Measurements from ENCODE around the gene AGO4. TPM values are rescaled to one million over a fixed set of nuclear protein-coding genes. Genes with fewer than 3 reads are reported as not detected.

AGO4 gene
- total and polyA plus RNA-seq, 2 of the 4 experiments (the other 2 are of a cell fraction), result 8.2 to 9.2 TPM

- H2BK5ac ChIP-seq (ENCODE audit: low read depth, low read length, poor library complexity, severe bottlenecking), result no peak overlapping the region
- ChIA-PET CTCF (no interaction called here), POLR2A (ENCODE audit: unreplicated experiment) (no interaction called here)
- H3K9ac ChIP-seq (ENCODE audit: low read depth, low read length), result no peak overlapping the region
- H3K4me1 ChIP-seq (ENCODE audit: control insufficient read depth, insufficient read depth, low read length), result no peaks in the 10 kb centered on the region
- H3K4me3 ChIP-seq (ENCODE audit: insufficient read depth, low read depth, low read length), result no peak overlapping the region
- WGBS, 2 experiments (ENCODE audit: extremely low coverage in 2 of 2, insufficient read length in 1 of 2), result 100% methylated on average over 1 of the region's 2 CpGs; no CpG with 5 or more reads in 1 of the 2 experiments
- no peak overlapping the region for H4K5ac ChIP-seq (ENCODE audit: low read depth, low read length)
- H4K91ac ChIP-seq (ENCODE audit: insufficient read depth, low read depth, low read length), result no peak overlapping the region
- in situ Hi-C loops (cut with MboI; ENCODE audit: low sequenced_read_pairs), result no loop called here
- H4K20me1 ChIP-seq (ENCODE audit: insufficient read depth, low read length), result no peaks in the 10 kb centered on the region
- H2BK120ac ChIP-seq (ENCODE audit: low read depth, low read length), result no peak overlapping the region
- no peak overlapping the region for H2AFZ ChIP-seq (replicated peaks; ENCODE audit: low read length, poor library complexity)
- no peaks in the 10 kb centered on the region for H3K9me3 ChIP-seq (ENCODE audit: control insufficient read depth, insufficient read depth, low read length)
- no peak overlapping the region for H3K27ac ChIP-seq (ENCODE audit: insufficient read depth, low read length)
- ATAC-seq (ENCODE audit: low read depth), result no peak
- H3K14ac ChIP-seq (replicated peaks; ENCODE audit: low read depth, low read length), result no peak overlapping the region
- no peaks in the 10 kb centered on the region for H3K9me1 ChIP-seq (ENCODE audit: insufficient read depth, low read length)
- BruUV-seq (replicated peaks), result no TSS peak
- H2AK9ac ChIP-seq (replicated peaks; ENCODE audit: low read depth, low read length, poor library complexity), result no peak overlapping the region
- no peak overlapping the region for H3K4ac ChIP-seq (ENCODE audit: low read depth, low read length)
- intact Hi-C loops (cut with micrococcal nuclease), result no loop called here
- no peak overlapping the region for H2BK20ac ChIP-seq (ENCODE audit: low read depth, low read length)
- no peak overlapping the region for H2BK15ac ChIP-seq (ENCODE audit: low read depth, low read length)
- H2AK5ac ChIP-seq (ENCODE audit: low read depth, low read length), result no peak overlapping the region
- TF ChIP-seq BHLHE40 (IDR thresholded peaks at IDR 0.05; ENCODE audit: low read depth, low read length) (no peak), CEBPB (IDR thresholded peaks at IDR 0.05; ENCODE audit: low read depth, low read length) (no peak), MXI1 (IDR thresholded peaks at IDR 0.05; ENCODE audit: borderline replicate concordance, low read depth, low read length) (no peak), MAFK (IDR thresholded peaks at IDR 0.05; ENCODE audit: low read depth, low read length) (no peak), POLR2A (IDR thresholded peaks at IDR 0.05; ENCODE audit: low read depth, low read length) (no peak), USF2 (IDR thresholded peaks at IDR 0.05; ENCODE audit: low read depth, low read length) (no peak), CHD1 (IDR thresholded peaks at IDR 0.05; ENCODE audit: low read depth, low read length) (no peak), RFX5 (IDR thresholded peaks at IDR 0.05; ENCODE audit: low read depth, low read length) (no peak)
- no peak overlapping the region for H3K56ac ChIP-seq (ENCODE audit: extremely low read depth, insufficient read depth, low read length)
- H4K8ac ChIP-seq (ENCODE audit: low read depth in 2 of 2, low read length in 2 of 2), result no peak overlapping the region
- no peak overlapping the region for H3K18ac ChIP-seq (ENCODE audit: low read depth, low read length)
- no peaks in the 10 kb centered on the region for H3K79me1 ChIP-seq (ENCODE audit: low read depth in 1 of 2, low read length in 2 of 2)
- no peaks in the 10 kb centered on the region for H3K27me3 ChIP-seq (ENCODE audit: control insufficient read depth, insufficient read depth, low read length)
- dilution Hi-C loops (cut with HindIII; ENCODE audit: low sequenced_read_pairs, unreplicated experiment), result no loop called here
- no peak overlapping the region for H3K4me2 ChIP-seq (ENCODE audit: low read depth, low read length)
- H3K36me3 ChIP-seq (ENCODE audit: control insufficient read depth, insufficient read depth, low read length), result no peaks in the 10 kb centered on the region
- no peak for DNase-seq
- H3K23ac ChIP-seq (ENCODE audit: low read depth, low read length), result no peak overlapping the region
Observed at GRCh38 chr1:35790670-35791069, 17.1 kb upstream of the AGO4 start.

Measured in IMR-90 (cell line).